H1 (cell line): ENCODE data around the gene TRAF3. TPM values are rescaled to one million over a fixed set of nuclear protein-coding genes. Genes with fewer than 3 reads are reported as not detected.
A peak's percentile ranks its signal among the peaks of the same experiment; 100 is the strongest.

Experiments
- CTCF ChIA-PET: fragments of 300-600 bp; sonication (Branson Sonifier 250); formaldehyde crosslinking; loops from one replicate; lab custom pipeline; 2021; ENCODE audit not compliant: partially characterized antibody; lab: Charles Lee
- POLR2A ChIA-PET: fragments of 300-600 bp; sonication (Branson Sonifier 250); formaldehyde crosslinking; loops from one replicate; lab custom pipeline; 2021; ENCODE audit warnings: inconsistent platforms; ENCODE audit not compliant: partially characterized antibody; lab: Charles Lee
- DNase-seq, 2 experiments: peaks; one replicate each; pipeline versions ENCODE4 v3.0.0 to v3.0.0-alpha.2; 2010 to 2022; ENCODE audit warnings: low spot score in 2 of 2, low read depth in 1 of 2, mixed read lengths in 1 of 2
- FAIRE-seq: peaks from 2 replicates; lab custom pipeline; 2011; peaks lifted over from hg19 to GRCh38; lab: Jason Lieb, UNC
- H2AFZ ChIP-seq: 2 replicates; pipeline ENCODE4 v1.8.1; 2012; ENCODE audit warnings: low read length, inconsistent platforms
- H2AK5ac ChIP-seq: 2 replicates; pipeline ENCODE4 v1.6.1; 2013; ENCODE audit warnings: low read depth, low read length
- H2BK120ac ChIP-seq: replicated peaks from 2 replicates; pipeline ENCODE3; 2013; ENCODE audit warnings: low read depth, low read length, inconsistent platforms
- H2BK12ac ChIP-seq: 2 replicates; pipeline ENCODE4 v1.6.1; 2013; ENCODE audit warnings: low read depth, low read length
- H2BK15ac ChIP-seq: 2 replicates; pipeline ENCODE4 v1.6.1; 2013; ENCODE audit warnings: low read length
- H2BK20ac ChIP-seq: 2 replicates; pipeline ENCODE4 v1.6.1; 2013; ENCODE audit warnings: low read length
- H2BK5ac ChIP-seq: 2 replicates; pipeline ENCODE4 v1.6.1; 2013; ENCODE audit warnings: low read depth, low read length
- H3K14ac ChIP-seq: 2 replicates; pipeline ENCODE4 v1.6.1; 2013; ENCODE audit warnings: inconsistent platforms; ENCODE audit not compliant: insufficient read length
- H3K18ac ChIP-seq: 2 replicates; pipeline ENCODE4 v1.6.1; 2013; ENCODE audit warnings: low read length; ENCODE audit errors: extremely low read depth
- H3K23ac ChIP-seq: 2 replicates; pipeline ENCODE4 v1.6.1; 2013; ENCODE audit warnings: inconsistent platforms; ENCODE audit not compliant: insufficient read length
- H3K23me2 ChIP-seq: 2 replicates; pipeline ENCODE4 v1.6.1; 2013; ENCODE audit warnings: low read depth, low read length
- H3K27ac ChIP-seq: 2 replicates; pipeline ENCODE4 v1.6.1; 2011; ENCODE audit warnings: low read depth, low read length, inconsistent platforms
- H3K27me3 ChIP-seq, 4 experiments: replicated peaks in 1 of 4; 1 replicate in 1 of 4; 2 replicates in 3 of 4; pipeline versions ENCODE4 v1.6.1 to v1.8.1; 2011 to 2013; ENCODE audit warnings: low read length in 3 of 4, mild to moderate bottlenecking in 3 of 4, inconsistent platforms in 2 of 4, mixed read lengths in 2 of 4, moderate library complexity in 1 of 4; ENCODE audit not compliant: control insufficient read depth in 3 of 4, insufficient read depth in 3 of 4; ENCODE audit errors: extremely low read depth in 1 of 4
- H3K36me3 ChIP-seq, 4 experiments: 2 replicates each; pipeline versions ENCODE4 v1.6.1 to v1.8.1; 2011 to 2013; ENCODE audit warnings: mild to moderate bottlenecking in 4 of 4, low read length in 3 of 4, moderate library complexity in 2 of 4, control low read depth in 1 of 4, inconsistent platforms in 1 of 4; ENCODE audit not compliant: insufficient read depth in 4 of 4, control insufficient read depth in 2 of 4
- H3K4ac ChIP-seq: replicated peaks from 2 replicates; pipeline ENCODE3; 2013; ENCODE audit warnings: low read length, low read depth, mixed read lengths, inconsistent platforms; ENCODE audit not compliant: insufficient read length
- H3K4me1 ChIP-seq, 4 experiments: replicated peaks in 1 of 4; 1 replicate in 1 of 4; 2 replicates in 3 of 4; pipeline versions ENCODE4 v1.6.1 to v1.8.1; 2011 to 2013; ENCODE audit warnings: low read length in 3 of 4, inconsistent platforms in 2 of 4, mixed read lengths in 1 of 4; ENCODE audit not compliant: insufficient read depth in 4 of 4, control insufficient read depth in 3 of 4
- H3K4me2 ChIP-seq, 2 experiments: 2 replicates each; pipeline versions ENCODE4 v1.6.1 to v1.8.1; 2011 to 2013; ENCODE audit warnings: low read depth in 2 of 2, low read length in 2 of 2, control low read depth in 1 of 2, inconsistent platforms in 1 of 2, mild to moderate bottlenecking in 1 of 2; ENCODE audit not compliant: insufficient read depth in 1 of 2
- H3K4me3 ChIP-seq, 4 experiments: fragments of 200-600, 300-600 bp in 1 of 4; sonication (generic), shearing (Covaris generic), sonication (Bioruptor Twin) in 1 of 4; 2 replicates each; pipeline versions ENCODE4 v1.5.1 to v1.8.1; 2011 to 2016; ENCODE audit warnings: low read length in 4 of 4, low read depth in 3 of 4, control low read depth in 2 of 4, inconsistent platforms in 2 of 4, mild to moderate bottlenecking in 2 of 4, mixed read lengths in 1 of 4, moderate library complexity in 1 of 4; ENCODE audit not compliant: insufficient read depth in 2 of 4; ENCODE audit errors: extremely low read depth in 1 of 4
- H3K56ac ChIP-seq: replicated peaks from 2 replicates; pipeline ENCODE3; 2013; ENCODE audit warnings: low read depth, mild to moderate bottlenecking, mixed read lengths, low read length, inconsistent platforms; ENCODE audit not compliant: insufficient read length
- H3K79me1 ChIP-seq: 2 replicates; pipeline ENCODE4 v1.6.1; 2013; ENCODE audit warnings: low read depth, low read length, control low read depth
- H3K79me2 ChIP-seq, 2 experiments: 2 replicates each; pipeline versions ENCODE4 v1.6.1 to v1.8.1; 2012 to 2013; ENCODE audit warnings: low read length in 2 of 2, mild to moderate bottlenecking in 2 of 2, inconsistent platforms in 1 of 2; ENCODE audit not compliant: insufficient read depth in 2 of 2, control insufficient read depth in 1 of 2
- H3K9ac ChIP-seq, 4 experiments: replicated peaks in 1 of 4; 1 replicate in 1 of 4; 2 replicates in 3 of 4; pipeline versions ENCODE4 v1.6.1 to v1.8.1; 2011 to 2013; ENCODE audit warnings: low read depth in 3 of 4, low read length in 3 of 4, control low read depth in 2 of 4, mild to moderate bottlenecking in 2 of 4, moderate library complexity in 2 of 4, inconsistent platforms in 1 of 4; ENCODE audit errors: extremely low read depth in 1 of 4
- H3K9me3 ChIP-seq, 2 experiments: 2 replicates each; pipeline versions ENCODE4 v1.6.1 to v1.8.1; 2012 to 2013; ENCODE audit warnings: mild to moderate bottlenecking in 2 of 2, moderate library complexity in 2 of 2, control low read depth in 1 of 2, inconsistent platforms in 1 of 2, low read depth in 1 of 2, low read length in 1 of 2, mixed read lengths in 1 of 2; ENCODE audit not compliant: insufficient read depth in 2 of 2
- H4K20me1 ChIP-seq, 2 experiments: replicated peaks in 1 of 2; 2 replicates each; pipeline versions ENCODE3 to v1.8.1; 2011 to 2013; ENCODE audit warnings: inconsistent platforms in 2 of 2, low read length in 2 of 2, mild to moderate bottlenecking in 1 of 2; ENCODE audit not compliant: insufficient read depth in 2 of 2, control insufficient read depth in 1 of 2
- H4K5ac ChIP-seq: 2 replicates; pipeline ENCODE4 v1.6.1; 2013; ENCODE audit warnings: low read length, low read depth, mixed read lengths, inconsistent platforms; ENCODE audit not compliant: insufficient read length
- H4K8ac ChIP-seq: 2 replicates; pipeline ENCODE4 v1.8.0; 2013; ENCODE audit warnings: mild to moderate bottlenecking, moderate library complexity, low read length, inconsistent platforms; ENCODE audit not compliant: insufficient read depth; ENCODE audit errors: extremely low read depth
- H4K91ac ChIP-seq: replicated peaks from 2 replicates; pipeline ENCODE3; 2013; ENCODE audit warnings: low read length, mixed read lengths, inconsistent platforms; ENCODE audit not compliant: insufficient read length
- CEBPB ChIP-seq: IDR thresholded peaks from 2 replicates; pipeline ENCODE4 v1.6.1; 2012; ENCODE audit warnings: low read depth, low read length
- CHD1 ChIP-seq: IDR thresholded peaks from 2 replicates; pipeline ENCODE4 v1.6.1; 2012; ENCODE audit warnings: low read depth, low read length, improper control_type of control experiment
- CHD2 ChIP-seq: IDR thresholded peaks from 2 replicates; pipeline ENCODE4 v1.6.1; 2012; ENCODE audit warnings: low read length, improper control_type of control experiment
- SRF ChIP-seq: IDR thresholded peaks from 2 replicates; pipeline ENCODE4 v1.6.1; 2011; ENCODE audit warnings: mild to moderate bottlenecking, low read depth, low read length, moderate library complexity
- WGBS, 2 experiments: shearing (Covaris generic) in 1 of 2; methylation state at CpG; one replicate each; pipeline versions ENCODE4 v1.1.6 to v1.1.7; 2013 to 2015; ENCODE audit warnings: low lambda C conversion rate in 2 of 2, mixed read lengths in 2 of 2, inconsistent platforms in 1 of 2, low coverage in 1 of 2, missing lambda C conversion rate in 1 of 2; ENCODE audit not compliant: insufficient replicate concordance in 2 of 2, insufficient coverage in 1 of 2, insufficient read length in 1 of 2; ENCODE audit errors: extremely low coverage in 1 of 2, missing lambda C conversion rate in 1 of 2; 5-methylcytosine and 5-hydroxymethylcytosine counted together
- polyA plus RNA-seq, 7 experiments: library from polyadenylated mRNA; depleted of rRNA in 3 of 7; stranded (reverse) in 5 of 7; unstranded in 2 of 7; fragments of >200 nt in 5 of 7; fragments of 200-250 nt in 2 of 7; gene quantifications; 1 replicate in 5 of 7; 2 replicates in 1 of 7; 4 replicates in 1 of 7; pipeline versions ENCODE4 v1.2.1 to v1.2.3, GENCODE V29; 2011 to 2013; ENCODE audit warnings: missing spikeins in 2 of 7, mixed read lengths in 2 of 7
- total RNA-seq: library from RNA; stranded (reverse); fragmentation: NEBNext Ultra II Directional; extraction: Animal tissue kit (Norgen Biotek cat#: 25700); gene quantifications from 2 replicates; pipeline ENCODE4 v1.2.1, GENCODE V29; 2021

TRAF3 gene
- total and polyA plus RNA-seq, 2 of the 8 experiments (the other 6 are each of a cell fraction or from before 2014, with no cell fraction given): 5.8 to 12.1 TPM

DNA sequence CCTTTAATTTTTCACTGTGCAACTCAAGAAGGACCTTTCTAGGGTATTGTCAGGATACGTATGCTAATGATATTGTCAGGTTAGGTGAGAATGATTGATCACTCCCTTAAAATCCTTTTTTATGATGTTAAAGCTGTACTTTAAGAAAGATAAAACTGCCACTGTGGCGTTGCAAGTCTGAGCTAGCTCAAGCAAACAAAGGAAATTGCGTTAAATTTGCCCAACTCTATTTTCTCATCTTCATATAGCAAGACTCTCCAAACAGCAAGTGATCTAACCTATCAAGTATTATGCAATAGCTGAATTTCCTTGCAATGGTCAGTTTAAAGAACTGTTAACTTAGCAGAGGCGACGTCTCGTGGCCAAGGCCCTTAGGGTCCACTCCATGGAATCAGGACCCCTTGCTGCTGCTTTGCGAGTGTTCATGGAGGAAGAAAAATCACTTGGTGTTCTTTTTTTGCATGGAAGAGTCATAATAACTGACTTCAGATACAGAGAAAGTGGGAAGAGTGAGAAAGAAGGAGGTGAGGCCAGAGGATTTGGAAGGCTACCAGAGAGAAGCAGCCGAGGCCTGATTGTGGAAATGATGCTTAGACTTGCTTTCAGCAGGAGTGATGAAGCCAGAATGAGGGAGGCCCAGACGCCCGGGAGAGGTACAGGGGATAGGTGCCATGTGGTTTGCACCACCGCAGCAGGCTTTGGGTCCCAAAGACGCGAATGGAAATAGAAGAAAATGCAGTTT is 2.5 kb downstream of the TRAF3 start:
- Histone ChIP-seq H2AK5ac (no peak overlapping the region), H3K79me1 (no peaks in the 10 kb centered on the region), H3K23me2 (peaks cover 7% of the 10 kb centered on the region; the same call in 1 of the 2 replicates), H2BK5ac (no peak overlapping the region), H3K4ac (no peak overlapping the region), H3K4me2 (peak overlapping the region in 1 of 2 experiments; percentile 86; a peak in 1 of 4 replicates), H3K36me3 (no peaks in the 10 kb centered on the region), H4K5ac (no peak overlapping the region), H4K91ac (no peak overlapping the region), H3K79me2 (peaks cover 0 to 33% of the 10 kb centered on the region in 2 experiments; a peak in 2 of 4 replicates), H3K9ac (no peak overlapping the region; a peak in 1 of 7 replicates), H3K14ac (no peak overlapping the region), H4K8ac (no peak overlapping the region), H3K23ac (no peak overlapping the region), H3K4me3 (peak overlapping the region in 1 of 4 experiments; percentile 7; a peak in 1 of 8 replicates), H3K4me1 (peaks cover under 1 to 9% (median 6%) of the 10 kb centered on the region in 4 experiments), H3K27me3 (peaks cover 0 to 10% (median 8%) of the 10 kb centered on the region in 4 experiments; a peak in 5 of 7 replicates), H2BK12ac (no peak overlapping the region), H2BK15ac (no peak overlapping the region), H4K20me1 (peaks cover 0 to 1% of the 10 kb centered on the region in 2 experiments), H3K27ac (no peak overlapping the region), H3K18ac (no peak overlapping the region), H3K9me3 (no peaks in the 10 kb centered on the region), H2AFZ (no peak overlapping the region), H2BK120ac (no peak overlapping the region), H2BK20ac (no peak overlapping the region), H3K56ac (no peak overlapping the region)
- ChIA-PET POLR2A (interaction anchor here (0.6 to 1.4 kb wide), 2 partner anchors 85 to 89 kb away, joined by 3 to 4 read pairs; no protein-coding TSS in a partner anchor), CTCF (no interaction called here)
- TF ChIP-seq CHD2 (no peak), CEBPB (peak; percentile 76), CHD1 (no peak), SRF (no peak)
- FAIRE-seq (no peak), DNase-seq (no peak)
- WGBS, 2 experiments: 84% methylated on average over 13 of the region's 13 CpGs; no CpG with 5 or more reads in 1 of the 2 experiments
